ENCODE results near the gene INSYN2B.
"Not testable (repeated sequence)": the region's sequence is repeated elsewhere in the genome, so short reads cannot be mapped to it uniquely, and the experiment has no call there.

The INSYN2B gene

DNA sequence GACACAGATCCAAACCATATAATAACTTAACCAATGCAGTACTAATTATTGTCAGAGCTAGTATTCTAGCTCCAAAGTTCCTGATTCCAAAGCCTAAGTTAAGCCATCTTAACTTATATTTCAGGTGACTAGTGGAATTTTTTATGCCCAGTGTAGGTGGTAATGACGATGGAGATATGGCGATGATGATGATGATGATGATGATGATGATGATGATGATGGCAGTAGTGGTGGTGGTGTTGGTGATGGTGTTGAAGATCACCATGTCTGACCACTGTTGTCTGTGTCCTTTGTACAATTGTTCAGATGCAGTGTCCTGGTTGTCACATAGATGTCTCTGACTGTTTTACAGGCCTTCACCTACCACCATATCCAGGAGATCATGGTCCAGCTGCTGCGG, 139.9 kb downstream of the INSYN2B start:
- no peak for FAIRE-seq

DNA sequence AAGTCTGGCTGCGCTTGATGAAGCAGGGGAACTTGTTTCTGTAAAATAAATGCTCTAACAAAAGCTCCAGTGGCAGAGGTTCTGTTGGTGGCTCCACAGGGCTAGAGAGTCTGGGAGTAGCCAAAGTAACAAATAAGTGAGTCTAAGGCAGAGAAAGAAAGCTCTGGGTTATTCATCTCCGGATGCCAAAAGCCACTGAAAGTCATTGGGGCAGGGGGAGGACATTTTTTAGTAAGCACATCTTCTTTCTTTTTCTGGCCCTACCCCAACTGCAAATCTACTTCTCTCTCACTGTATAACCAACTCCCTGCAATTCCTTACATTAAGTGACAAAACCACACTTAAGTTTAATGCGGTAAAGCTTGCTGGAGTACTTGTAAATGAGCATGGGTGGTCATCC, 141.6 kb downstream of the INSYN2B start:
- FAIRE-seq, result no peak

DNA sequence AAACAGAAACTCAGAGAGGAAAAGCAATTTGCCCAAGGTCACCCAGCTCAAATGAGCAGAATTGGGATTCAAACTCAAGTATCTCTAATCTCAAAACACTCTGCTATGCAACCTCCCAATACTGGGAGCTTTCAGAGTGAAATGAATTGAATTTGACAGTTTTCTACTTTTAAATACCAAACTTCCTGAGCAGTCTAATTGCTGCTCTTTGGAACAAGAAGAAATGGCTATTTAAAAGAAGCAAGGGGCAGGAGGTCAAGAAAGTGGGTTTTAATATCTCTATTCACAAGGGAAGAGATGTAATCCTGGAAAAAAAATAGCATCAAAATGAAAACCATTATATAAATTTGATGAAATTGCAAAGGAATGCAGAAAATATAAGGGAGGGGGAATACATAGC, 142.6 kb downstream of the INSYN2B start:
- no peak for FAIRE-seq

DNA sequence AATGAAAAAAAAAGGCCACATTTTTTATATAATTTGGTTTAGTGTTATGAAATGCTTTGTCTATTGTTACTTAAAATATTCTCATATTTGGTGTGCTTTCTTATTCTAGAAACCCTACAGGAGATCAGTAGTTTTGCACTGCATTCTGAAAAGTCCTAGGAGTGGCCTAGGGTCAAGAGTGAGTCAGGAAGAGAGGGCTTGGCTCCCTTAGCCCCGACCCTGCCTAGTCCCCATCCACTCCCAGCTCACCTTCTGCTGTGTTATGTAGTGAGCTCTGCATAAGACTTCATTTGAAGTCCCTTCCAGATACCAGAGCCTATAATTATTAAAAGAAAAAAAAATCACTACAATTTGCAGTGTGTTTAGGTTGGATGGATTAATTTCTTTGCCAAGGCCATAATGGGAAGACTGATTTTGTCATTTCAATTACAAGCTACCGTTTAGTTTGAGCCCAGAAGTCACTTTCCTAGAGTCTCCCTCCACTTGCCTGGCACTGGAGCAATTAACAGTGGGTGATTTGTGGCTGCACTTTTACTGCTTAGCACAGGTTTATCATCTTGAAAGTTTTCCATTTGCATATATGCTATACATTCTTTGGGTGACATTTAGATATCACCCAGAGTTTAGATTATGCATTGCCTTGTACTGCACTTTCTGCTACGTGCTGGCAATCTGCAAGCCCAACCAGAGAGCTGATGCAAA, 143.3 kb downstream of the INSYN2B start:
- no peak for FAIRE-seq

DNA sequence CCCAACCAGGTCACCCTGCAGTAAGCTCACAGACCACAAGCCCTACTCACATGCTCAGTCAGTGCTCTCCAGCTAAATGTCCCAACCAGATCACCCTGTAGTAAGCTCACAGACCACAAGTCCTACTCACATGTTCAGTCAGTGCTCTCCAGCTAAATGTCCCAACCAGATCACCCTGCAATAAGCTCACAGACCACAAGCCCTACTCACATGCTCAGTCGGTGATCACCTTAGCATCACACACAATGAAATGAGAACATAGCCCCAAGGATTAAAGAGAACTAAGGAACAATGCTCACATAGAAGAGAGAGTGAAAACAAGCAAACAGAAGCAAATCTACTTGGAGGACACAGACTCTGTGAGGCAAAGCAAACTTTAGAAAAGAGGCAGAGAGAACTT, 145.8 kb downstream of the INSYN2B start:
- FAIRE-seq, result not testable (repeated sequence)

DNA sequence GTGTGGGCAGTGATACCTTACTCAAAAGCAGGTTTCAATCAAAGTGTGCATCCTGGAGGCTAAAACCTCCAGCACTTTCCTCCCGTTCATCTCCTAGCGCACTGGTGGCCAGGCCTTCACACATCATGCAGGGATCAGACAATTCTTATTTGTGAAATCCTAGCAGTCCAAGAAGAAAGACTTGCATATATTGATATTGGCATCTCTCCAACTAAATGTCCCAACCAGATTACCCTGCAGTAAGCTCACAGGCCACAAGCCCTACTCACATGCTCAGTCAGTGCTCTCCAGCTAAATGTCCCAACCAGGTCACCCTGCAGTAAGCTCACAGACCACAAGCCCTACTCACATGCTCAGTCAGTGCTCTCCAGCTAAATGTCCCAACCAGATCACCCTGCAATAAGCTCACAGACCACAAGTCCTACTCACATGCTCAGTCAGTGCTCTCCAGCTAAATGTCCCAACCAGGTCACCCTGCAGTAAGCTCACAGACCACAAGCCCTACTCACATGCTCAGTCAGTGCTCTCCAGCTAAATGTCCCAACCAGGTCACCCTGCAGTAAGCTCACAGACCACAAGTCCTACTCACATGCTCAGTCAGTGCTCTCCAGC, 146.5 kb downstream of the INSYN2B start:
- FAIRE-seq, result not testable (repeated sequence)

DNA sequence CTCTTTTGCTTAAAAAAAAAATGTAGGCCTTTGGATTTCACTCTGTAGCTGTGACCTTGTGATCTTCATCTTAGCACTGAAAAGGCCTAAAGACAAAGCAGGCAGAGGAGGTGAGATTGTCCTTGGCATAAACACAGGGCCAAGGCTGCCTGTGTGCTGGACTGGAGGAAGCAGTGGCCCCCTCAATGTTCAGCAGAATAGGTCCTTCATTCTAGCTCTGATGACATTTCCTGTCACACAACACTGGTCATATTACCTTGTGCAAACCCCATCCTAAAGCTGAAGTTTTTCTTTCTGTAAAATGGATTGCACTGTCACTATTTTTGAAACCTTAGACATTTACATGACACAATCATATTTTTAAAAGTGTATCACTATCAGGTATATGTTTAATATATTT, 147.4 kb downstream of the INSYN2B start:
- no peak for FAIRE-seq

DNA sequence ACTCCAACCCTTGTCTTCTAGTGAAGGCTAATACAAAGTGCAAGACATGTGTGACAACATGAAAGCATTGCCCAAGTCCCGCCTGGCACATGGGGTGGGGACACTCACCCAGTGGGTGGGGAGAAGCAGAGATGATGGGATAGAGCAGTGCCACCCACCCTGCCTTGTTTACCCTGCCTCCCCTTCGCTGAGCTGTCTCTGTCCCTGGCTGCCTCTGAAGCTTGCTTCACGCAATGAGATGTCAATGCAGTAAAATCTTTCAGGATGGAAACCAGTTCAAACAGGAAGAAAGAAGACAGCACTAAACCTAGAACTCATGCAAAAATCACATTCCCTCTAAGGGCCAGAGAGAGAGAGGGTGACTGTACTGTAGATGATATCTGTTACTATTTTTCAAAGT, 148.0 kb downstream of the INSYN2B start:
- no peak for FAIRE-seq

DNA sequence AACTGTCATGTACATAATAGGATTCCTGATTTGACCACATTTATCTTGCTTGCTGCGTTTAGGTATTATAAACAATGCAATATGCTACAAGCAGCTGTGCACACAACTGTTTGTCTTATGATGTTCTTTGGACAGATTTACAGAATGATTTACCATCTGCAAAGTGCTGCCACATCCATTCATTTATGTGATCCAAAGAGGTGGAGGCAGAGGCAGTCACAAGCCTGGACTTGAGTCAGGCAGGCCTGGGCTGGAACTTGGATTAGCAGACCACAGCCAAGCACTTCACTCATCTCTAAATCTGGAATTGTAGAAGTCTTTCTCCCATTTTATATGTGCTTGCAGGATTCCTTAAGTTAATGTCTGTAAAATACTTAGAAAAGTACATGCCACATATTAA, 149.0 kb downstream of the INSYN2B start:
- no peak for FAIRE-seq

DNA sequence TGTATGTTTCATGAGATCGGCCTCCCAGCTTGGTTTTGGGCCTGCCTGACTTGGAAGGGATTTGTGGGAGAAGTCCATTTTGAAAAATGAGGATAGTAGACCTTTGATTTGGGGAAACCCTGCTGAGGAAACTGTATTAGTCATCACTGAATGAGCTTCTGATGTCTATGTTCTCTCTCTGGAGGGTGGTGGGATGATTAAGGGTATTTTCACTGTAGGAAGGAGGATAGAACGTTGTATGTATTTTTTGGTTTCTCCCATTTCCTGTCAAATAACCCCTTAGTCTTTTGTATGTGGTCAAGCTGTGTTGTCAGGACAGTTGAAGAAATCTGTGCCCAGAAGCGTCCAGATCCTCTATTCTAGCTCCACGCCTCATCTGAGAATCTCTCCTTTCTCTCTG, 151.9 kb downstream of the INSYN2B start:
- no peak for FAIRE-seq

DNA sequence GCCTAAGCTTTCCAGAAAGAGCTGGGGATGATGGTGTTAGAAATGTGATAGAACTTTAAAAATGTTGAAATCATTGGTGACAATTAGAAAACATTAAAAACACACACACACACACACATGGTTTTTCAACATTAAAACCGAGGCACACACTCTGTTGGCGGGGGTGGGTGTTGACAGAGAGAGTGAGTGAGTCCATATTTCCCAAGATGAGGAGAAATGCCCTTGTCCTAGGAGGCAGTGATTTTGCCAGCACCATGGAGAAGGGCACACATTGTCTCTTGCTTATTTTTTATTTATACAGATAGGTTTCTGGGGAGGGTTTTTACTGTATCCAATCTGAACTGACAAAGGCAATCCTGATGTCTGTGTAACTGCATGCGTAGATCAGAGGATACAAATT, 152.5 kb downstream of the INSYN2B start:
- FAIRE-seq, result no peak

DNA sequence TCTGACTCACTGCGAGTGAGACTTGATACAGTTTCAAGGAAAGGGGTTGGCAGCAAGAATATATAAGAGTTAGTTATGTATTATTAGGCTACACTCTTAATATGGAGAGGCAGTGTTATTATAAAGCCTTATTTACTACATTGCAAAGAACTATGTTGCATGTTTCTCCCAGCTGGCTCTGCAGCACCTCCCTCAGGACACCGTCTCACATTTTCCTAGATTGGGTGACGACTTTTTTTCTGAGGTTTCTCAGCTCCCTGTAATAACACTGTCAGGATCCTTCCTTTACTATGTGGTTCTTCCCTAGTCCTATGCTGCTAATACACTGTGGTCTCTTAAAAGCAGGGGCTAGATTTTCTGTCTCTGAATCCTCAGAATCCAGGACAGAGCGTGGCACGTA, 153.7 kb downstream of the INSYN2B start:
- FAIRE-seq, result no peak

DNA sequence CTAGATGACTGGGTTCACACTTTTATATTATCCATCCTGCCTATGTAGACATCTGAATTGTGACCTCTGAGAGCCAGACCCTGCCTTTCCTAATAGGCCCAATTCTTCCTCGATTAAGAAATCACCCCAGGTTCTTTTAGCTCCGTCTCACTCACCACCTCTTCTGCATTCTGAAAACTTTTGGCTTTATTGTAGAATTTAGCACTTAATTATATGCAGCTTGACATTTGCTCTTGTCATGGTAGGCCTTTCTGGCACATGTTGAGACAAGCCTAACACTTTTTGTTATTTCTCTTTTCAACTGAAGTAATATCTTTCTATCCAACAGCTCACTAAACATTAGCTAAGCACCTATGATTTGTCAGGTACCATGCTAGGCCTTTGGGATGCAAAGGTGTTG, 163.3 kb downstream of the INSYN2B start:
- FAIRE-seq, result no peak

DNA sequence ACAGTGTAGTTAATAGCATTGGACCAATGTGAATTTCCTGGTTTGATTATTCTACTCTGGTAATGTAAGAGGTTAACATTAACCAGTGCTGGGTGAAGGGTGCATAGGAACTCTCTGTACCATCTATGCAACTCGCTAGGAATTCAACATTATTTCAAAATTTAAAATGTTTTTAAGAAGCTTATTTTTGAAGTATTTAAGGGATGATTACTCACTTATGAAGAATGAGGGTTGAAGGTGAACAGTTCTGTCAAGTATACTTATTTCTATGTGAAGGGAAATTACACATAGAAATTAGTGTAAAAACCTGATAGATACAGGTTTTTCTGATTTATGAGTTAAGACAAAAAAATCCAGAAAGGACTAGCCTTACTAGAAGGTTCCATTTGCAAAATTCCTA, 165.8 kb downstream of the INSYN2B start:
- FAIRE-seq, result no peak
